ENCODE results near the gene RPL18A. TPM values are rescaled to one million over a fixed set of nuclear protein-coding genes. Genes with fewer than 3 reads are reported as not detected.
"Not testable (repeated sequence)": the region's sequence is repeated elsewhere in the genome, so short reads cannot be mapped to it uniquely, and the experiment has no call there.

The RPL18A gene
- total RNA-seq, 2 donors from 2014 or later = 1,284 to 1,308 TPM

DNA sequence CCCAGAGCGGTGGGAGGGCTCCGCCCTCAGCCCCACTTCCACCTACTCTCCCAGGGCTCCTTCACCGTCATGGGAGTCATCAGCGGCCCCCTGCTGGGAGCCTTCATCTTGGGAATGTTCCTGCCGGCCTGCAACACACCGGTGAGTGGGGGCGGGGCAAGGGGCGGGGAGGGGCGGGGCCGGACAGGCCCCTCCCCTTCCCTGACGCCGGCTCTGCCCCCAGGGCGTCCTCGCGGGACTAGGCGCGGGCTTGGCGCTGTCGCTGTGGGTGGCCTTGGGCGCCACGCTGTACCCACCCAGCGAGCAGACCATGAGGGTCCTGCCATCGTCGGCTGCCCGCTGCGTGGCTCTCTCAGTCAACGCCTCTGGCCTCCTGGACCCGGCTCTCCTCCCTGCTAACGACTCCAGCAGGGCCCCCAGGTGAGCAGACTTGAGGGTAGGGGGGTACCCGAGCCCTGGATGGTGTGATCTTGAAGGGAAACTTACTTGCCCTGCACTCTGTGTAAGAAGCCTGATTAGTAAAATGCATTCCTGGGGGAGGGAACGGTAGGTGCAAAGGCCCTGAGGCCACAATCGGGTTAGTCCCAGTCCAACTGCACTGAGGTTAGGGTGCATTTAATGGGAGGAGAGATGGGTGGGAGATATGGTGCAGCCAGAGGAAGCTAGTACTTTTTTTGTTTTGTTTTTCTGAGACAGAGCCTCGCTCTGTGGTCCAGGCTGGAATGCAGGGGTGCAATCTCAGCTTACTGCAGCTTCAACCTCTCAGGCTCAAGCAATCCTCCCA lies 24.1 kb downstream of the RPL18A start:
- DNase-seq (ENCODE audit: low spot score) = no peak
- intact Hi-C loops (cut with DNase I) = no loop called here

DNA sequence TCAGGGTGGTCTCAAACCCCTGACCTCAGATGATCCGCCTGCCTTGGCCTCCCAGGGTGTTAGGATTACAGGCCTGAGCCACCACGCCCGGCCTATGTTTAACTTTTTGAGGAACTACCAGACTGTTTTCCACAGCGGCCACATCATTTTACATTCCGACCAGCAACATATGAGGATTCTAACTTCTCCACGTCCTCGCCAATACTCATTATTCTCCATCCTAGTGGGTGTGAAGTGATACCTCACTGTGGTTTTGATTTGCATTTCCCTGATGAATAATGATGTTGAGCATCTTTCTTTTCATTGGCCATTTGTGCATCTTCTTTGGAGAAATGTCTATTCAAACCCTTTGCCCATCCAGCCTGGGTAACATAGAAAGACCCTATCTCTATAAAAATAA lies 26.8 kb downstream of the RPL18A start:
- intact Hi-C loops (cut with DNase I) = no loop called here
- no peak for DNase-seq (ENCODE audit: low spot score)

DNA sequence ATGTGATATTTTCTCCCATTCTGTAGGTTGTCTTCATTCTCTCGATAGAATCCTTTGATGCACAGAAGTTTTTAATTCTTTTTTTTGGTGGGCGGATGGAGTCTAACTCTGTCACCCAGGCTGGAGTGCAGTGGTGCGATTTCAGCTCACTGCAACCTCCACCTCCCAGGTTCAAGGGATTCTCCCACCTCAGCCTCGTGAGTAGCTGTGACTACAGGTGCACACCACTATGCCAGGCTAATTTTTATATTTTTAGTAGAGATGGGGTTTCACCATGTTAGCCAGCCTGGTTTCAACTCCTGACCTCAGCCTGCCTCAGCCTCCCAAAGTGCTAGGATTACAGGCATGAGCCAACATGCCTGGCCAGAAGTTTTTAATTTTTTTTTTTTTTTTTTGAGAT lies 27.5 kb downstream of the RPL18A start:
- intact Hi-C loops (cut with DNase I); DNase-seq (ENCODE audit: low spot score): not testable (repeated sequence)

DNA sequence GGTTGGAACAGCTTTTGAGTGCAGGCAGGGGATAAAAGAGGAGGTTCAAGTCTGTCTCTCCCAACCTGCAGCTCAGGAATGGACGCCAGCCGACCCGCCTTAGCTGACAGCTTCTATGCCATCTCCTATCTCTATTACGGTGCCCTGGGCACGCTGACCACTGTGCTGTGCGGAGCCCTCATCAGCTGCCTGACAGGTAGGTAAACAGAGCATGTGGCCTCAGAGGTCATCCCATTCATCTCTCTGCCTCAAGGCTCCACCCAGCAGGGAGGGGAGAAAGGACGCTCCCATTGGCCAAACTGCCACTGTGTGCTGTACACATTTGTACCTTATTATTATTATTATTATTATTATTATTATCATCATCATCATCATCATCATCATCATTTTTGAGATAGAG lies 28.6 kb downstream of the RPL18A start:
- intact Hi-C loops (cut with DNase I) = no loop called here

DNA sequence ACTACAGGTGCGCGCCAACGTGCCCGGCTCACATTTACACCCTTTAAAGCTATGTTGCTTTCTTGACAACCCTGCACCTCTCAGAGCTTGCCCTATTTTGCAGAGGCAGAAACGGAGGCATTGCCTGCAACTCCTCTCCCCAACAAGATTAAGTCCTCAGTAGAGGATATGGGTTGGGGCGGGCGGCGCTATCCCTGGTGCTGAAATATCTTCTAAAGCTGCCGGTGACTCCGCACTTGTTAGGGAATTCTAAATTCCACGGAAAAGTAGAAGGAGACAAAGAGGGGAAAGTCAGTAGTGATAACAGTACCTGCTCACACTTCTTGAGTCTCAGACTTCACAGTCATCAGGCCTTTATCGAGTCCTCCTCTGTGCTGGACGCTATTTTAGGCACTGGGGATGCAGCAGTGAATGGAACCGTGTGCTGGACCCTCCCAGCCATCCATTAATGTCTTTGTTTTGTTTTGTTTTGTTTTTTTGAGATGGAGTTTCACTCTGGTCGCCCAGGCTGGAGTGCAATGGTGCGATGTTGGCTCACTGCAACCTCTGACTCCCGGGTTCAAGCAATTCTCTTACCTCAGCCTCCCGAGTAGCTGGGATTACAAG lies 30.0 kb downstream of the RPL18A start:
- intact Hi-C loops (cut with DNase I) = no loop called here
- no peak for DNase-seq (ENCODE audit: low spot score)

More for the DNA sequence above, 28.6 kb downstream of the RPL18A start:
- DNase-seq (ENCODE audit: low spot score) = no peak

DNA sequence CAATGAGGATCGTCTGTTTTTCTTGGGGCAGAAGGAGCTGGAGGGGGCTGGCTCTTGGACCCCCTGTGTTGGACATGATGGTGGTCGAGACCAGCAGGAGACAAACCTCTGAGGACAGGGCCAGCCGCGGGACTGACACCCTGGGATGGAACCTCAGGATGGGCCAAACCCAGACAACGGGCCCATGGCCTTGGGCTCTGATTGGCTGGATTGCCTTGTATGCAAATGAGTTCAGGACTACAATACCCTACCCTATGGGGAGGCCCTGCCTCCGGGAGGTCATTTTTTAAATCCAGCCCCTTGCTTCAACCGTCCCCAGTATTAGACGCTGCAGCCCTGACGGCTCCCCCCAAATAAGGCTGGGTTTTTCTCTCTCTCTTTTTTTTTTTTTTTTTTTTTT lies 34.1 kb downstream of the RPL18A start:
- intact Hi-C loops (cut with DNase I) = no loop called here
- DNase-seq (ENCODE audit: low spot score) = no peak

DNA sequence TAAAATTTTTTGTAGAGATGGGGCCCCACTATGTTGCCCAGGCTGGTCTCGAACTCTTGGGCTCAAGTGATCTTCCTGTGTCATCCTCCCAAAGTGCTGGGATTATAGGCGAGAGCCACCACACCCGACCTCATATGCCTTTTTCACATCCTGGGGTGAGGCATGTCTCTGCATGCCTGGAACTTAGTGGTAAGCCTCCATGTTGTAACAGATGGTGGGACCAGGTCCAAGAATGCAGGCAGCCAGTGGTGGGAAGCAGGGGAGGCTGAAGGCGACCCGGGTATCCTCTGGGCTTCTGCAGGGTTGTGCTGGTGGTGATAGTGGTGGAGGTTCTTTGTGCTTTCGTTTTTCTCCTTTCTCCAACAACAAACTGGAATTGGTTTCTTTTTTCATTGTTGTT lies 43.0 kb downstream of the RPL18A start:
- intact Hi-C loops (cut with DNase I) = no loop called here
- no peak for DNase-seq (ENCODE audit: low spot score)

DNA sequence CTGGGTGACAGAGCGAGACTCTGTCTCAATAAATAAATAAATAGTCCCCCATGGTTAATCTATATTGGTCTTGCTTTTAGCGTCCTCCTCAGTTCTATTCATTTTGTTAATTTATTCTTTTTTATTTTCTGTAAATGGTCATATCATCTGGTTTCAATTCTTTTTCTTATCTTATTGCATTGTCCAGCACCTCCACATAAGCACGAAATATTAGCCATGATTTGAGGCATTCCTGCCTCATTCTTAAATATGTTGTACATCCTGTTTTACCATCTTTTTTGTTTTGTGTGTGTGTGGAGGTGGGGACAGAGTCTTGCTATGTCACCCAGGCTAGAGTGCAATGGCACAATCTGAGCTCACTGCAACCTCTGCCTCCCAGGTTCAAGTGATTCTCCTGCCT lies 48.5 kb downstream of the RPL18A start:
- intact Hi-C loops (cut with DNase I) = no loop called here
- DNase-seq (ENCODE audit: low spot score) = no peak

DNA sequence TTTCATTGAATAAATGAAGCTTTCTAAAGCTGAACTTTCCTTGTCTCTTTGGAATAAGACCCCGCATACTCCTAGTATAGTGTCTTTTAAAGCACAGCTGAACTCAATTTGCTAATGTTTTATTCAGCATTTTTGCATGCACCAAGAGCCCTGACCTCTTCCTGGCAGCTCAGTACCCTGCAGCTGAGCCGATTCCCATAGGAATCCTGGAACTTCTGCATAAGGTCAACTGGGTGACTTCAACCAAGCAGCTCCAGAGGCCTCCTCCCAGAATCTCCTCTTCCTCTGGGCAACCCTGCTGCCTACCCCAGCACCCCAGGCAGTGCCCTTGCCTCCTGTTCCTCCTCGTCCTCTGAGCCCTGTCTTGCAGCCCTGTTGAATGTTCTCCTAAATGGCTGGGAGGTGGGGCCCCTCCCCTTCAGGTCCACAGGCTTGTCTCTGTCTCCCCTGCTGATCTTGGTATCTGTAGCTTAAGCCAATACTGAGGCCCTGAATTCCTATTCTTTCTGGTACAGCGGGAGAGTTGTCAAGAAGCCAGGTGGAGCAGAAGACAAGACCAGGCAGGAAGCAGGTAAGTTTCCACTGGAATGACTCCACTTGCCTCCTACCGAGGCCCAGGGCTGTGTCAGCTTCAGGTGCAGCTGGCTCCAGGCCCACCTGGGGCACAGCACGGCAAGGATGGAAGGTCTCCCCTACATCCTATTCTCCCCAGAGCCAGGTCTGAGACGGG lies 49.5 kb downstream of the RPL18A start:
- no peak for DNase-seq (ENCODE audit: low spot score)
- intact Hi-C loops (cut with DNase I) = no loop called here

DNA sequence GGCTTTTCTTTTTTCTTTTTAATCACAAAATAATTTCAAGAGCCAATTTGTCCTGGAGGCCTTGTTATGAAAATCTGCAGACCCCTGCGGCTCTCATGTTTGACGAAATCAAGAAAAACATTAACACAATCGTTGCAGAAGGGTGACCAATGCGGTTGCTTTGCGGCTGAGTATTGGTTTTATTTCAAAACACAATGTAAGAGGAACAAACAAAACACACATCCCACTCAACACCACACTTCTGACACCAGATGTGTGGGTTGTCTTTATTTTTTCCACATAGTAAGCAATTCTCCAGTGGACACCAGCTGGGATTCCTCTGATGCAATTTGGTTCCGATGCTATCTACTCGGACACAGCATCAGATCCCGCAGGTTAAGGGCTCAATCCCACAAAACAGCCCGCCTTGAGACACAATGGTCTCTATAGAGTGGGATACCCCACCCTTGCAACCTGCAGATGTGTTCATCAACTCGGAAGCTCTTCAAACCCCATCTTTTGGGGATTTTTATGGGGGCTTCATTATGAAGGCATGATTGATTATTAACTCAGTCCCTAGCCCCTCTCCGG lies 51.2 kb downstream of the RPL18A start:
- DNase-seq (ENCODE audit: low spot score) = no peak
- intact Hi-C loops (cut with DNase I) = no loop called here

Other genes starting within 250 kb of the RPL18A start
- gene UNC13A, start 171.6 kb upstream of the RPL18A start, total RNA-seq = under 1 TPM; 0.14 to 0.60 TPM
- gene MAP1S, start 140.4 kb upstream of the RPL18A start, total RNA-seq = 10 to 100 TPM; 50.8 to 57.0 TPM
- gene FCHO1, start 108.4 kb upstream of the RPL18A start, total RNA-seq = 1 to 10 TPM; 2.0 to 2.1 TPM
- gene B3GNT3, start 64.8 kb upstream of the RPL18A start, total RNA-seq = under 1 TPM in 1 of 2 donors, not detected in 1; 0.28 TPM
- not detected for gene INSL3, start 38.4 kb upstream of the RPL18A start, total RNA-seq
- 1 to 10 TPM; 6.6 to 8.8 TPM for gene JAK3, start 11.9 kb upstream of the RPL18A start, total RNA-seq
- not detected for gene SLC5A5, start 12.0 kb downstream of the RPL18A start, total RNA-seq
- 10 to 100 TPM; 48.5 to 73.0 TPM for gene CCDC124, start 73.1 kb downstream of the RPL18A start, total RNA-seq
- gene KCNN1, start 107.2 kb downstream of the RPL18A start, total RNA-seq = under 1 TPM in 1 of 2 donors, not detected in 1; 0.33 TPM
- 10 to 100 TPM; 21.0 to 25.2 TPM for gene ARRDC2, start 148.3 kb downstream of the RPL18A start, total RNA-seq
- gene IL12RB1, start 227.0 kb downstream of the RPL18A start, total RNA-seq = 1 to 10 TPM; 1.7 to 2.3 TPM
- 1 to 10 TPM; 5.6 to 7.1 TPM for gene MAST3, start 237.9 kb downstream of the RPL18A start, total RNA-seq

All from posterior vena cava (tissue), 2 donors.